HepG2 (cell line): ENCODE data around the gene PHACTR3. TPM values are rescaled to one million over a fixed set of nuclear protein-coding genes. Genes with fewer than 3 reads are reported as not detected.
A peak's percentile ranks its signal among the peaks of the same experiment; 100 is the strongest.

ENCODE experiments used
- ATAC-seq: fragments of 200-7000 bp; cut with Tn5 transposase; 3 replicates; pipeline ENCODE4 v1.9.1; 2020; ENCODE audit warnings: mild to moderate bottlenecking, moderate library complexity
- BruUV-seq: library from RNA; stranded (reverse); fragments of 400-500 nt; replicated peaks from 2 replicates; lab custom pipeline; 2021; lab: Mats Ljungman, UMichigan
- CTCF ChIA-PET: fragments of 300-600 bp; formaldehyde crosslinking; extraction: SDS; loops from one replicate; lab custom pipeline; 2021; ENCODE audit warnings: low total read pairs, inconsistent platforms, low intra/inter-chr PET ratio; lab: Yijun Ruan, JAX
- POLR2A ChIA-PET: fragments of 350-600 bp; sonication (Branson Sonifier 250); formaldehyde crosslinking; loops from one replicate; lab custom pipeline; 2020; ENCODE audit warnings: antibody characterized with exemption, inconsistent platforms; lab: Yijun Ruan, JAX
- DNase-seq: peaks from one replicate; pipeline ENCODE4 v3.0.0-alpha.2; 2015; ENCODE audit warnings: low spot score
- FAIRE-seq: peaks from 3 replicates; lab custom pipeline; 2011; peaks lifted over from hg19 to GRCh38; lab: Jason Lieb, UNC
- H2AFZ ChIP-seq: one replicate; pipeline ENCODE4 v1.6.1; 2011; ENCODE audit warnings: low read length, inconsistent platforms
- H3K27ac ChIP-seq: fragments of 300-600 bp; 3 replicates; pipeline ENCODE4 v1.8.0; 2011; ENCODE audit warnings: mixed run types, mild to moderate bottlenecking, mixed read lengths, low read length, inconsistent platforms; ENCODE audit not compliant: insufficient read depth; ENCODE audit errors: extremely low read length
- H3K27me3 ChIP-seq, 2 experiments: fragments of 200-600 bp in 1 of 2; 2 replicates in 1 of 2; 3 replicates in 1 of 2; pipeline versions ENCODE4 v1.6.0 to v1.8.0; 2011; ENCODE audit warnings: low read length in 2 of 2, mild to moderate bottlenecking in 2 of 2, moderate library complexity in 2 of 2, inconsistent platforms in 1 of 2; ENCODE audit not compliant: insufficient read depth in 2 of 2, control insufficient read depth in 1 of 2
- H3K36me3 ChIP-seq, 2 experiments: fragments of 200-600 bp in 1 of 2; replicated peaks in 1 of 2; 2 replicates in 1 of 2; 3 replicates in 1 of 2; pipeline versions ENCODE4 v1.5.1 to v1.8.0; 2011; ENCODE audit warnings: low read length in 2 of 2, inconsistent platforms in 1 of 2; ENCODE audit not compliant: insufficient read depth in 2 of 2, control insufficient read depth in 1 of 2
- H3K4me1 ChIP-seq: 2 replicates; pipeline ENCODE4 v1.5.1; 2012; ENCODE audit warnings: low read length, inconsistent platforms; ENCODE audit not compliant: insufficient read depth
- H3K4me2 ChIP-seq: 2 replicates; pipeline ENCODE4 v1.6.0; 2011; ENCODE audit warnings: low read depth, low read length, inconsistent platforms
- H3K4me3 ChIP-seq, 3 experiments: fragments of 200-600 bp in 1 of 3; sonication (generic), shearing (Covaris generic) in 1 of 3; replicated peaks in 1 of 3; 2 replicates each; pipeline ENCODE4 v1.5.1; 2011 to 2016; ENCODE audit warnings: low read length in 3 of 3, inconsistent platforms in 2 of 3, low read depth in 2 of 3, mild to moderate bottlenecking in 2 of 3, control low read depth in 1 of 3, mixed read lengths in 1 of 3; ENCODE audit not compliant: insufficient read depth in 1 of 3
- H3K79me2 ChIP-seq: one replicate; pipeline ENCODE4 v1.6.1; 2011; ENCODE audit warnings: low read length, inconsistent platforms; ENCODE audit not compliant: insufficient read depth
- H3K9ac ChIP-seq: 2 replicates; pipeline ENCODE4 v1.6.0; 2011; ENCODE audit warnings: mild to moderate bottlenecking, low read depth, low read length, inconsistent platforms; ENCODE audit not compliant: insufficient read depth
- H3K9me3 ChIP-seq: 2 replicates; pipeline ENCODE4 v1.5.1; 2012; ENCODE audit warnings: mild to moderate bottlenecking, low read length
- H4K20me1 ChIP-seq: 2 replicates; pipeline ENCODE4 v1.6.0; 2011; ENCODE audit warnings: inconsistent platforms, mild to moderate bottlenecking, low read length, moderate library complexity; ENCODE audit not compliant: insufficient read depth
- CTCF ChIP-seq: sonication (generic); formaldehyde crosslinking; IDR thresholded peaks from 2 replicates; pipeline ENCODE4 v1.5.0; 2020; ENCODE audit warnings: mild to moderate bottlenecking, missing genetic modification reagents, moderate library complexity
- NBN ChIP-seq: fragments of 450-650 bp; conservative IDR thresholded peaks from 2 replicates; pipeline ENCODE4 v1.6.1; 2017
- NFATC3 ChIP-seq: sonication (generic); formaldehyde crosslinking; IDR thresholded peaks from 2 replicates; pipeline ENCODE4 v1.5.1; 2020; ENCODE audit warnings: mild to moderate bottlenecking, missing genetic modification reagents
- XRCC5 ChIP-seq: fragments of 200-400 bp; formaldehyde crosslinking; optimal IDR thresholded peaks from 2 replicates; pipeline ENCODE3; 2017; ENCODE audit warnings: mild to moderate bottlenecking, low read length
- WGBS: methylation state at CpG from one replicate; pipeline ENCODE4 v1.1.6; 2017; ENCODE audit warnings: low lambda C conversion rate; 5-methylcytosine and 5-hydroxymethylcytosine counted together
- in situ Hi-C: cut with HindIII; loops from 2 replicates; pipeline ENCODE4 v1.10.0; 2017; ENCODE audit warnings: low pct_unique_long_range_greater_than_20kb; ENCODE audit not compliant: extremely low pct_ligation_motif_present
- intact Hi-C: fragments of 100-400 bp; cut with micrococcal nuclease; formaldehyde crosslinking; loops from one replicate; pipeline ENCODE4 v1.10.0; 2022; ENCODE audit not compliant: unreplicated experiment
- polyA plus RNA-seq, 8 experiments: library from polyadenylated mRNA; depleted of rRNA in 3 of 8; stranded (reverse) in 7 of 8; unstranded in 1 of 8; fragments of >200 nt; fragmentation: Illumina TruSeq in 4 of 8; extraction: Trizol in 4 of 8; gene quantifications; 2 replicates each; pipeline versions ENCODE4 v1.2.1 to v1.2.3, GENCODE V29; 2011 to 2016; ENCODE audit warnings: low read depth in 4 of 8, missing spikeins in 1 of 8, mixed read lengths in 1 of 8; ENCODE audit not compliant: insufficient read depth in 1 of 8
- total RNA-seq, 5 experiments: library from RNA; depleted of rRNA; stranded (reverse); fragments of >200 nt; fragmentation: Illumina TruSeq; extraction: Trizol; gene quantifications; 2 replicates each; pipeline ENCODE4 v1.2.3, GENCODE V29; 2016; ENCODE audit warnings: low read depth in 1 of 5

Gene PHACTR3
- total and polyA plus RNA-seq, 2 of the 13 experiments (the other 11 are each of a cell fraction or from before 2014, with no cell fraction given) = not detected

- H3K27ac ChIP-seq = no peak overlapping the region
- ATAC-seq = no peak
- no peak overlapping the region for H2AFZ ChIP-seq
- peaks cover 0 to 7% of the 10 kb centered on the region in 2 experiments; a peak in 1 of 5 replicates for H3K27me3 ChIP-seq
- intact Hi-C loops = no loop called here
- no peaks in the 10 kb centered on the region for H4K20me1 ChIP-seq
- no peak for DNase-seq
- no TSS peak for BruUV-seq
- H3K4me2 ChIP-seq = no peak overlapping the region
- no peaks in the 10 kb centered on the region for H3K79me2 ChIP-seq
- in situ Hi-C loops = no loop called here
- H3K9ac ChIP-seq = no peak overlapping the region
- no peaks in the 10 kb centered on the region for H3K4me1 ChIP-seq
- TF ChIP-seq NBN (0 out of 2 replicates have a peak, but pooled peaks have one; percentile 83), XRCC5 (no peak)
- H3K9me3 ChIP-seq = no peaks in the 10 kb centered on the region
- FAIRE-seq = peak; percentile 90
- no peak overlapping the region for H3K4me3 ChIP-seq
- H3K36me3 ChIP-seq = no peaks in the 10 kb centered on the region
- ChIA-PET POLR2A (no interaction called here), CTCF (no interaction called here)
These were observed 163.3 kb downstream of the PHACTR3 start for GRCh38 chr20:59767656-59768055.

- DNase-seq = no peak
- FAIRE-seq = peak; percentile 66
- WGBS = 12% methylated on average over 3 of the region's 3 CpGs
- TF ChIP-seq CTCF (peak; percentile 25; the same call in 1 of the 2 replicates), NFATC3 (CRISPR knock-in tag) (no peak)
- no peak overlapping the region for H3K4me2 ChIP-seq
- H3K9ac ChIP-seq = no peak overlapping the region
- no peaks in the 10 kb centered on the region for H4K20me1 ChIP-seq
- no peak overlapping the region for H3K27ac ChIP-seq
- H3K4me1 ChIP-seq = no peaks in the 10 kb centered on the region
- H3K79me2 ChIP-seq = no peaks in the 10 kb centered on the region
- CTCF ChIA-PET = no interaction called here
- in situ Hi-C loops (no loop called here), intact Hi-C loops (no loop called here)
- ATAC-seq = peak; percentile 58
- H3K27me3 ChIP-seq = peaks cover 0 to 16% of the 10 kb centered on the region in 2 experiments; a peak in 2 of 5 replicates
- no peaks in the 10 kb centered on the region for H3K9me3 ChIP-seq
- H2AFZ ChIP-seq = no peak overlapping the region
- POLR2A ChIA-PET = no interaction called here
- no TSS peak for BruUV-seq
- H3K4me3 ChIP-seq = no peak overlapping the region
- H3K36me3 ChIP-seq = no peaks in the 10 kb centered on the region
These were observed 165.9 kb downstream of the PHACTR3 start for GRCh38 chr20:59770270-59770669.
